Measurements from ENCODE around the gene EFCAB6.

DNA sequence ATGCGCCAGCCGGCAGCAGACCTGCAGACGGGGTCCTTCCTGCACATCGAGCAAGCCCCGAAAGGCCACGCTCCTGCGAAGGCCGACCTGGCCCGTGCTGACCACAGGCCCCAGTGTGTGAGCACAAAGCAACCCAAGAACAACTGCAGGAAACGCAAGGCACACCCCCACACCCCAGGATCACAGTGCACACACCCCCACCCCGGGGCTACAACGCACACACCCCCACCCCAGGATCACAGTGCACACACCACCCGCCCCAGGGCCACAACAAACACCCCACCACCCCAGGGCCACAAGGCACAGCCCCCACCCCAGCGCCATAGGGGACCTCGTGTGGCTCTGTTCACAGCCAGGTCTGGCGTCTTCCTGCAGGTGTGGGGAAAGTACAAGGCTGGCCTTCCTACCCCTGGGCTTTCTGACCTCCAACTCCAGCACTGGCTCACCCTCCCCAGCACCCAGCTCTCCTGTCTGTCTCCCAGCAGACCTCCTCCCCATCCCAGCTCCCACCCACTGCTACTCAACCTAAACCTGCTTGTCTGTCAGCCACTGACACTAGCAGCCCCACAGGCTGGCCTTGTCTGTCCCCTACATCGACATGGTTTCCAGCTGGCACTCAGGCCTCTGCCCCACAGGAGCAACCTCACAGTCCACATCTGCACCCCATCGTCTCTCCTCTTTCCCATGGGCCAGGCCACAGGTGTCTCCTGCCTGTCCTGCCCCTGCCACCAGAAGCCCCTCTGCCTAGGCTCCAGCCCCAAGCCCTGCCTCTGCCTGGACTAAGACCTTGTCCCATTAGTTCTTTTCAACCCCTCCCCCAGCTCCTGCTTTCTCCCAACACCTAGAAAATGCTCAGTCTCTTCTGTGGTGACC is 20.5 kb upstream of the EFCAB6 start:
- TF ChIP-seq POLR2A (IDR thresholded peaks at IDR 0.05) (no peak), POLR2AphosphoS5 (IDR thresholded peaks at IDR 0.05) (no peak)
- TF ChIP-seq, protein P1, sequence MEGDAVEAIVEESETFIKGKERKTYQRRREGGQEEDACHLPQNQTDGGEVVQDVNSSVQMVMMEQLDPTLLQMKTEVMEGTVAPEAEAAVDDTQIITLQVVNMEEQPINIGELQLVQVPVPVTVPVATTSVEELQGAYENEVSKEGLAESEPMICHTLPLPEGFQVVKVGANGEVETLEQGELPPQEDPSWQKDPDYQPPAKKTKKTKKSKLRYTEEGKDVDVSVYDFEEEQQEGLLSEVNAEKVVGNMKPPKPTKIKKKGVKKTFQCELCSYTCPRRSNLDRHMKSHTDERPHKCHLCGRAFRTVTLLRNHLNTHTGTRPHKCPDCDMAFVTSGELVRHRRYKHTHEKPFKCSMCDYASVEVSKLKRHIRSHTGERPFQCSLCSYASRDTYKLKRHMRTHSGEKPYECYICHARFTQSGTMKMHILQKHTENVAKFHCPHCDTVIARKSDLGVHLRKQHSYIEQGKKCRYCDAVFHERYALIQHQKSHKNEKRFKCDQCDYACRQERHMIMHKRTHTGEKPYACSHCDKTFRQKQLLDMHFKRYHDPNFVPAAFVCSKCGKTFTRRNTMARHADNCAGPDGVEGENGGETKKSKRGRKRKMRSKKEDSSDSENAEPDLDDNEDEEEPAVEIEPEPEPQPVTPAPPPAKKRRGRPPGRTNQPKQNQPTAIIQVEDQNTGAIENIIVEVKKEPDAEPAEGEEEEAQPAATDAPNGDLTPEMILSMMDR (IDR thresholded peaks at IDR 0.05) = no peak
